HG03039 (cell line): ENCODE results near the gene CCNT1.
"Not testable (repeated sequence)": the region's sequence is repeated elsewhere in the genome, so short reads cannot be mapped to it uniquely, and the experiment has no call there.

ENCODE experiments used
- ATAC-seq: cut with Tn5 transposase; IDR thresholded peaks from one replicate; pipeline ENCODE4 v1.9.1; 2021; ENCODE audit warnings: mild to moderate bottlenecking, moderate library complexity; ENCODE audit not compliant: unreplicated experiment

The CCNT1 gene

GRCh38 chr12:48641752-48642555 is 74.6 kb downstream of the CCNT1 start:
- ATAC-seq: not testable (repeated sequence)

- ATAC-seq: no peak
Observed at GRCh38 chr12:48640854-48641253, 75.7 kb downstream of the CCNT1 start.

GRCh38 chr12:48640428-48640827 is 76.1 kb downstream of the CCNT1 start:
- ATAC-seq: no peak
